Calu3 (cell line): ENCODE measurements around the gene ST6GAL1. TPM values are rescaled to one million over a fixed set of nuclear protein-coding genes. Genes with fewer than 3 reads are reported as not detected.
A peak's percentile ranks its signal among the peaks of the same experiment; 100 is the strongest.
"Not testable (repeated sequence)": the region's sequence is repeated elsewhere in the genome, so short reads cannot be mapped to it uniquely, and the experiment has no call there.

ENCODE experiments used
- BruUV-seq: library from RNA; stranded (reverse); fragments of 400-500 nt; replicated peaks from 2 replicates; lab custom pipeline; 2021; lab: Mats Ljungman, UMichigan
- CTCF ChIA-PET: fragments of 300-600 bp; sonication (Branson Sonifier 250); formaldehyde crosslinking; loops from one replicate; lab custom pipeline; 2022; ENCODE audit warnings: antibody characterized with exemption; lab: Charles Lee
- DNase-seq: peaks from one replicate; pipeline ENCODE4 v3.0.0; 2022
- H3K27ac Mint-ChIP-seq: one replicate; pipeline ENCODE4 v1.8.0; 2022; ENCODE audit warnings: mixed read lengths; ENCODE audit not compliant: unreplicated experiment
- H3K27me3 Mint-ChIP-seq: one replicate; pipeline ENCODE4 v1.8.0; 2022; ENCODE audit warnings: mixed read lengths; ENCODE audit not compliant: unreplicated experiment
- H3K36me3 Mint-ChIP-seq: one replicate; pipeline ENCODE4 v1.8.0; 2022; ENCODE audit warnings: mild to moderate bottlenecking, moderate library complexity, mixed read lengths; ENCODE audit not compliant: insufficient read depth, unreplicated experiment
- H3K4me1 Mint-ChIP-seq: one replicate; pipeline ENCODE4 v1.8.0; 2022; ENCODE audit warnings: mild to moderate bottlenecking, low read depth, mixed read lengths; ENCODE audit not compliant: unreplicated experiment
- H3K4me3 Mint-ChIP-seq: one replicate; pipeline ENCODE4 v1.8.0; 2022; ENCODE audit warnings: mild to moderate bottlenecking, low read depth, moderate library complexity, mixed read lengths; ENCODE audit not compliant: unreplicated experiment
- H3K9me3 Mint-ChIP-seq: one replicate; pipeline ENCODE4 v1.8.0; 2022; ENCODE audit warnings: low read depth, mixed read lengths; ENCODE audit not compliant: unreplicated experiment
- CTCF ChIP-seq: fragments of 200-600 bp; IDR thresholded peaks from one replicate; pipeline ENCODE4 v1.8.0; 2022; ENCODE audit warnings: antibody characterized with exemption; ENCODE audit not compliant: unreplicated experiment
- intact Hi-C: fragments of 100-400 bp; cut with micrococcal nuclease; formaldehyde crosslinking; loops from one replicate; pipeline ENCODE4 v1.10.0; 2022; ENCODE audit not compliant: unreplicated experiment
- total RNA-seq: library from RNA; stranded (reverse); gene quantifications from 2 replicates; pipeline ENCODE4 v1.2.3, GENCODE V29; 2022

ST6GAL1 gene
- total RNA-seq, 1 experiment from 2014 or later = 20.4 TPM

DNA sequence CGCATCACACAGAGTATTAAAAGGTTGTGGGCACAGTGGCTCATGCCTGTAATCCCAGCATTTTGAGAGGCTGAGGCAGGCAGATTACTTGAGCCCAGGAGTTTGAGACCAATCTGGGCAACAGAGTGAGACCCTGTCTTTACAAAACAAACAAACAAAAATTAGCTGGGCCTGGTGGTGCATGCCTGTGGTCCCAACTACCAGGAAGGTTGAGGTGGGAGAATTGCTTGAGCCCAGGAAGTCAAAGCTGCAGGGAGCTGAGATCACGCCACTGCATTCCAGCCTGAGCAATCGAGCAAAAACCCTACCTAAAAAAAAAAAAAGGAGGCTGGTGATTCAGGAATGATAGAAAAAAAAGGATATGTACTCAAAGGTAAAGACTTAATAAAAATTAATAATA, 28.2 kb upstream of the ST6GAL1 start:
- Mint-ChIP-seq H3K4me1 (peaks cover 8% of the 10 kb centered on the region), H3K36me3 (no peaks in the 10 kb centered on the region), H3K4me3 (no peak overlapping the region), H3K27ac (no peak overlapping the region), H3K9me3 (no peaks in the 10 kb centered on the region), H3K27me3 (peaks cover 32% of the 10 kb centered on the region)
- TF ChIP-seq CTCF = no peak
- intact Hi-C loops = no loop called here
- no TSS peak for BruUV-seq
- DNase-seq = no peak
- CTCF ChIA-PET = no interaction called here

DNA sequence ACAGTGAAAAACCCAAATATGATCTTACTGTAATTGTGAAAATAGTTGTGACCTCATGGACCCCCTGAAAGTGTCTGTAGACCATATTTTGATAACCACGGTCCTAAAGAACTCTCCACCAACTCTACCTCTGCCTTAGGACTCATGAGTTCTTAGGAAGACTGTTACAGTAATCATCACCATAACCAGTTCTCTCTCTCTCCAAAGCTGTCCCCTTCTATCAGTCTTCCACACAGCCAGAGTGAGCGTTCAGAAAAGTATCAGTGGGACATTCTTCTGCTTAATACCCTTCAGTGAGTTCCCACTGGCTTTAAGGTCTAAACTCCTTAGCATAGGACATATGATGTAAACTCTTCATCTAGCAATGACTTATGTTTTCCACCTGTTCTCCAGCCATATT, 27.6 kb upstream of the ST6GAL1 start:
- CTCF ChIA-PET = interaction anchor here (0.7 kb wide), 1 partner anchor 209 kb away, joined by 3 read pairs; no protein-coding TSS in a partner anchor
- DNase-seq = no peak
- Mint-ChIP-seq H3K4me3 (no peak overlapping the region), H3K27ac (no peak overlapping the region), H3K9me3 (no peaks in the 10 kb centered on the region), H3K4me1 (peaks cover 8% of the 10 kb centered on the region), H3K36me3 (no peaks in the 10 kb centered on the region), H3K27me3 (peaks cover 37% of the 10 kb centered on the region)
- no TSS peak for BruUV-seq
- intact Hi-C loops = no loop called here
- TF ChIP-seq CTCF = no peak

- H3K4me1 Mint-ChIP-seq, BruUV-seq, DNase-seq, CTCF ChIA-PET, H3K4me3 Mint-ChIP-seq, H3K27ac Mint-ChIP-seq, H3K36me3 Mint-ChIP-seq, intact Hi-C loops, H3K9me3 Mint-ChIP-seq: not testable (repeated sequence)
- peaks cover 47% of the 10 kb centered on the region for H3K27me3 Mint-ChIP-seq
Observed at GRCh38 chr3:186903676-186904075, 26.6 kb upstream of the ST6GAL1 start.

- H3K27ac Mint-ChIP-seq, CTCF ChIA-PET, H3K4me3 Mint-ChIP-seq, H3K4me1 Mint-ChIP-seq, BruUV-seq, DNase-seq, H3K9me3 Mint-ChIP-seq, H3K36me3 Mint-ChIP-seq, intact Hi-C loops: not testable (repeated sequence)
- H3K27me3 Mint-ChIP-seq = peaks cover 48% of the 10 kb centered on the region
Observed at GRCh38 chr3:186907075-186907474, 23.3 kb upstream of the ST6GAL1 start.

DNA sequence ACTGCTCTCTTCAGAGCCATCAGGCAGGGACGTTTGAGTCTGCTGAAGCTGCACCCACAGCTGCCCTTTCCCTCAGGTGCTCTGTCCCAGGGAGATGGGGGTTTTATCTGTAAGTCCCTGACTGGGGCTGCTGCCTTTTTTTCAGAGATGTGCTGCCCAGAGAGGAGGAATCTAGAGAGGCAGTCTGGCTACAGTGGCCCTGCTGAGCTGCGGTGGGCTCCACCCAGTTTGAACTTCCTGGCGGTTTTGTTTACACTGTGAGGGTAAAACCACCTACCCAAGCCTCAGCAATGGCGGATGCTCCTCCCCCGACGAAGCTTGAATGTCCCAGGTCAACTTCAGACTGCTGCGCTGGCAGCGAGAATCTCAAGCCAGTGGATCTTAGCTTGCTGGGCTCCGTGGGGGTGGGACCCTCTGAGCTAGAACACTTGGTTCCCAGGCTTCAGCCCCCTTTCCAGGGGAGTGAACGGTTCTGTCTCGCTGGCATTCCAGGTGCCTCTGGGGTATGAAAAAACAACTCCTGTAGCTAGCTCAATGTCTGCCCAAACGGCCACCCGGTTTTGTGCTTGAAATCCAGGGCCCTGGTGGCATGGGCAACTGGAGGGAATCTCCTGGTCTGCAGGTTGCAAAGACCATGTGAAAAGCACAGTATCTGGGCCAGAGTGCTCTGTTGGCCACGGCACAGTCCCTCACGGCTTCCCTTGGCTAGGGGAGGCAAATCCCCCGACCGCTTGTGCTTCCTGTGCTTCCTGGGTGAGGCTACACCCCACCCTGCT, 21.1 kb upstream of the ST6GAL1 start:
- Mint-ChIP-seq H3K36me3 (no peaks in the 10 kb centered on the region), H3K4me3 (no peak overlapping the region), H3K27me3 (peaks cover 60% of the 10 kb centered on the region), H3K27ac (no peak overlapping the region), H3K9me3 (no peaks in the 10 kb centered on the region), H3K4me1 (no peaks in the 10 kb centered on the region)
- CTCF ChIA-PET = interaction anchor here (1.9 kb wide), 1 partner anchor 230 kb away, joined by 6 read pairs; the partner anchor contains the start of gene RPL39L
- peak; percentile 24 for DNase-seq
- intact Hi-C loops = no loop called here
- no TSS peak for BruUV-seq
- no peak for TF ChIP-seq CTCF
